ENCODE measurements around the gene SLC25A51. TPM values are rescaled to one million over a fixed set of nuclear protein-coding genes. Genes with fewer than 3 reads are reported as not detected.
"Not testable (repeated sequence)": the region's sequence is repeated elsewhere in the genome, so short reads cannot be mapped to it uniquely, and the experiment has no call there.

Gene SLC25A51
- polyA plus RNA-seq, 1 donor (not counting 4 experiments of a cell fraction or from before 2014, with no cell fraction given), result 22.2 TPM

DNA sequence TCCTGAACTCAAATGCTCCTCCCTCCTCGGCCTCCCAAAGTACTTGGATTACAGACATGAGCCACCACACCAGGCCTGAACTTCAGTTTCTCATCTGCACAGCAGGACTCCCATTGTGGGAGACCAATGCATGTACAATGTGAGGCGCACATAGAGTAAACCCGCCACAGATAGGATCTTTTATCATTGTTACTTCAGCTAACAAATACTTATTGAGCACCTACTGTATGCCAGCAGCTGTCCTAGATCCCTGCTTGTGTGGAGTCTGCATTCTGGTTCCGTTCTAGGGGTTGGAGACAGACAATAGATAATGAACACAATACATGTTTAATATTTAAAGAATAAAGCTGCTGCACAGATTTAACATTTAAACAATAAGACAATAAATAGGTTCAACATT lies 6.3 kb upstream of the SLC25A51 start:
- Histone ChIP-seq H3K9ac (ENCODE audit: control insufficient read depth, extremely low read depth, insufficient read depth, low read length) (no peak overlapping the region), H3K27ac (ENCODE audit: control insufficient read depth, insufficient read depth, low read length) (no peak overlapping the region), H3K4me3 (ENCODE audit: control insufficient read depth in 2 of 3, extremely low read depth in 1 of 3, insufficient read depth in 2 of 3, low read depth in 1 of 3, low read length in 3 of 3) (no peak overlapping the region), H3K4me1 (ENCODE audit: control insufficient read depth, extremely low read depth, insufficient read depth, low read length) (peaks cover 8% of the 10 kb centered on the region), H3K9me3 (ENCODE audit: control insufficient read depth, low read depth, low read length) (no peaks in the 10 kb centered on the region), H3K36me3 (ENCODE audit: control insufficient read depth in 2 of 2, extremely low read depth in 1 of 2, insufficient read depth in 2 of 2, low read length in 2 of 2) (no peaks in the 10 kb centered on the region), H3K4me2 (ENCODE audit: control insufficient read depth, extremely low read depth, insufficient read depth, low read depth, low read length) (no peak overlapping the region), H4K20me1 (ENCODE audit: control insufficient read depth, extremely low read depth, insufficient read depth, low read length) (no peaks in the 10 kb centered on the region), H3K9me1 (ENCODE audit: control insufficient read depth, extremely low read depth, insufficient read depth, low read length) (no peaks in the 10 kb centered on the region), H3K27me3 (ENCODE audit: control insufficient read depth, extremely low read depth, insufficient read depth, low read length) (no peaks in the 10 kb centered on the region), H2AFZ (ENCODE audit: control insufficient read depth, low read length) (no peak overlapping the region), H3K79me2 (ENCODE audit: control insufficient read depth, insufficient read depth, low read length) (no peaks in the 10 kb centered on the region)
- dilution Hi-C loops (cut with MboI; ENCODE audit: extremely low pct_ligation_motif_present, low sequenced_read_pairs), result no loop called here
- FAIRE-seq (no peak), DNase-seq (ENCODE audit: low read depth, low spot score) (no peak)
- TF ChIP-seq EZH2 (IDR thresholded peaks at IDR 0.05; ENCODE audit: low read length), result no peak
- TF ChIP-seq, protein P1, sequence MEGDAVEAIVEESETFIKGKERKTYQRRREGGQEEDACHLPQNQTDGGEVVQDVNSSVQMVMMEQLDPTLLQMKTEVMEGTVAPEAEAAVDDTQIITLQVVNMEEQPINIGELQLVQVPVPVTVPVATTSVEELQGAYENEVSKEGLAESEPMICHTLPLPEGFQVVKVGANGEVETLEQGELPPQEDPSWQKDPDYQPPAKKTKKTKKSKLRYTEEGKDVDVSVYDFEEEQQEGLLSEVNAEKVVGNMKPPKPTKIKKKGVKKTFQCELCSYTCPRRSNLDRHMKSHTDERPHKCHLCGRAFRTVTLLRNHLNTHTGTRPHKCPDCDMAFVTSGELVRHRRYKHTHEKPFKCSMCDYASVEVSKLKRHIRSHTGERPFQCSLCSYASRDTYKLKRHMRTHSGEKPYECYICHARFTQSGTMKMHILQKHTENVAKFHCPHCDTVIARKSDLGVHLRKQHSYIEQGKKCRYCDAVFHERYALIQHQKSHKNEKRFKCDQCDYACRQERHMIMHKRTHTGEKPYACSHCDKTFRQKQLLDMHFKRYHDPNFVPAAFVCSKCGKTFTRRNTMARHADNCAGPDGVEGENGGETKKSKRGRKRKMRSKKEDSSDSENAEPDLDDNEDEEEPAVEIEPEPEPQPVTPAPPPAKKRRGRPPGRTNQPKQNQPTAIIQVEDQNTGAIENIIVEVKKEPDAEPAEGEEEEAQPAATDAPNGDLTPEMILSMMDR (optimal IDR thresholded peaks at IDR 0.05 in 1 of 3, IDR thresholded peaks at IDR 0.05 in 1 of 3, conservative IDR thresholded peaks at IDR 0.05 in 1 of 3; ENCODE audit: extremely low read depth in 1 of 3, insufficient read depth in 2 of 3, low read length in 3 of 3), result no peak

DNA sequence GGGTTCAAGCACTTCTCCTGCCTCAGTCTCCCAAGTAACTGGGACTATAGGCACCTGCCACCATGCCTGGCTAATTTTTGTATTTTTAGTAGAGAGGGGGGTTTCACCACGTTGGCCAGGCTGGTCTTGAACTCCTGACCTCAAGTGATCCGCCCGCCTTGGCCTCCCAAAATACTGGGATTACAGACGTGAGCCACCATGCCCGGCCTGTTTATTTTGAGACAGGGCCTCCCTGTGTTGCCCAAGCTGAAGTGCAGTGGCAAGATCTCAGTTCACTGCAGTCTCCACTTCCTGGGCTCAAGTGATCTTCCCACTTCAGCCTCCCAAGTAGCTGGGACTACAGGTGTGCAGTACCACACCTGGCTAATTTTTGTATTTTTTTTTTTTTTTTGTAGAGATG lies 5.9 kb upstream of the SLC25A51 start:
- H3K79me2 ChIP-seq (ENCODE audit: control insufficient read depth, insufficient read depth, low read length); FAIRE-seq; H3K9me3 ChIP-seq (ENCODE audit: control insufficient read depth, low read depth, low read length); H3K4me3 ChIP-seq (ENCODE audit: control insufficient read depth in 2 of 3, extremely low read depth in 1 of 3, insufficient read depth in 2 of 3, low read depth in 1 of 3, low read length in 3 of 3); H3K36me3 ChIP-seq (ENCODE audit: control insufficient read depth in 2 of 2, extremely low read depth in 1 of 2, insufficient read depth in 2 of 2, low read length in 2 of 2); H4K20me1 ChIP-seq (ENCODE audit: control insufficient read depth, extremely low read depth, insufficient read depth, low read length); H2AFZ ChIP-seq (ENCODE audit: control insufficient read depth, low read length); H3K9ac ChIP-seq (ENCODE audit: control insufficient read depth, extremely low read depth, insufficient read depth, low read length); H3K27me3 ChIP-seq (ENCODE audit: control insufficient read depth, extremely low read depth, insufficient read depth, low read length); dilution Hi-C loops (cut with MboI; ENCODE audit: extremely low pct_ligation_motif_present, low sequenced_read_pairs); DNase-seq (ENCODE audit: low read depth, low spot score); H3K27ac ChIP-seq (ENCODE audit: control insufficient read depth, insufficient read depth, low read length); H3K4me2 ChIP-seq (ENCODE audit: control insufficient read depth, extremely low read depth, insufficient read depth, low read depth, low read length); H3K9me1 ChIP-seq (ENCODE audit: control insufficient read depth, extremely low read depth, insufficient read depth, low read length): not testable (repeated sequence)
- peaks cover 13% of the 10 kb centered on the region for H3K4me1 ChIP-seq (ENCODE audit: control insufficient read depth, extremely low read depth, insufficient read depth, low read length)

DNA sequence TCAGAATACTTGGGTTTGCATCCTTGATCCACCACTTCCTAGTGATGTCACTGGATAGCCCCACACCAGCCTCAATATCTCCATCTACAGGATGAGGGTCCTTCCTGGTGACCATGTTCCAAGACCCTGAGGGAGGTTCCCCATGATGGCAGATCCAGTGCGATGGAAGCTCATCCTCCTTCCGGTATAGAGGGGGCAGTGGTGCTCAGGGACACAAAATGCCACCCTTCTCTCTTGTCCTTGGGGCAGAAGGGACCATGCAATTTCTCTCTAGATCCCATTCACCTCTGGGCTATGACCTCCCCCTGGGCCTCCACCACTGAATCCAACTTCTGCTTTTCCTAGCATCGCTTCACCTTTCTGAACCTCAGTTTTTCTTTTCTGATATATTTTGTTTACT lies 5.4 kb upstream of the SLC25A51 start:
- Histone ChIP-seq H2AFZ (ENCODE audit: control insufficient read depth, low read length) (no peak overlapping the region), H3K4me3 (ENCODE audit: control insufficient read depth in 2 of 3, extremely low read depth in 1 of 3, insufficient read depth in 2 of 3, low read depth in 1 of 3, low read length in 3 of 3) (no peak overlapping the region), H3K79me2 (ENCODE audit: control insufficient read depth, insufficient read depth, low read length) (no peaks in the 10 kb centered on the region), H3K4me1 (ENCODE audit: control insufficient read depth, extremely low read depth, insufficient read depth, low read length) (peaks cover 18% of the 10 kb centered on the region), H3K9me3 (ENCODE audit: control insufficient read depth, low read depth, low read length) (no peaks in the 10 kb centered on the region), H3K9ac (ENCODE audit: control insufficient read depth, extremely low read depth, insufficient read depth, low read length) (no peak overlapping the region), H4K20me1 (ENCODE audit: control insufficient read depth, extremely low read depth, insufficient read depth, low read length) (no peaks in the 10 kb centered on the region), H3K27ac (ENCODE audit: control insufficient read depth, insufficient read depth, low read length) (no peak overlapping the region), H3K27me3 (ENCODE audit: control insufficient read depth, extremely low read depth, insufficient read depth, low read length) (no peaks in the 10 kb centered on the region), H3K9me1 (ENCODE audit: control insufficient read depth, extremely low read depth, insufficient read depth, low read length) (no peaks in the 10 kb centered on the region), H3K4me2 (ENCODE audit: control insufficient read depth, extremely low read depth, insufficient read depth, low read depth, low read length) (no peak overlapping the region), H3K36me3 (ENCODE audit: control insufficient read depth in 2 of 2, extremely low read depth in 1 of 2, insufficient read depth in 2 of 2, low read length in 2 of 2) (no peaks in the 10 kb centered on the region)
- DNase-seq (ENCODE audit: low read depth, low spot score) (no peak), FAIRE-seq (no peak)
- no peak for TF ChIP-seq EZH2 (IDR thresholded peaks at IDR 0.05; ENCODE audit: low read length)
- TF ChIP-seq, protein P1 (optimal IDR thresholded peaks at IDR 0.05 in 1 of 3, IDR thresholded peaks at IDR 0.05 in 1 of 3, conservative IDR thresholded peaks at IDR 0.05 in 1 of 3; ENCODE audit: extremely low read depth in 1 of 3, insufficient read depth in 2 of 3, low read length in 3 of 3), result no peak
- dilution Hi-C loops (cut with MboI; ENCODE audit: extremely low pct_ligation_motif_present, low sequenced_read_pairs), result no loop called here

Measured in keratinocyte (primary cell).